Activated naive CD4-positive, alpha-beta T cell treated with anti-CD3 and anti-CD28 coated beads, Interleukin-2, amount 50 U/mL, for 24 hours (primary cell): Measurements from ENCODE around the gene ACBD4.

Source experiments
- H3K27ac Mint-ChIP-seq: one replicate; pipeline ENCODE4 v1.8.0; 2021; ENCODE audit warnings: mild to moderate bottlenecking, mixed read lengths
- H3K27me3 Mint-ChIP-seq: one replicate; pipeline ENCODE4 v1.8.0; 2021; ENCODE audit warnings: mixed read lengths
- H3K36me3 Mint-ChIP-seq: one replicate; pipeline ENCODE4 v1.8.0; 2021; ENCODE audit warnings: mixed read lengths
- H3K4me1 Mint-ChIP-seq: one replicate; pipeline ENCODE4 v1.8.0; 2021; ENCODE audit warnings: mixed read lengths
- H3K4me3 Mint-ChIP-seq: one replicate; pipeline ENCODE4 v1.8.0; 2021; ENCODE audit warnings: mild to moderate bottlenecking, mixed read lengths
- H3K9me3 Mint-ChIP-seq: one replicate; pipeline ENCODE4 v1.8.0; 2021; ENCODE audit warnings: mixed read lengths

The ACBD4 gene

GRCh38 chr17:45112559-45113423, 22.7 kb upstream of the ACBD4 start:
- H3K9me3 Mint-ChIP-seq = no peaks in the 10 kb centered on the region
- H3K36me3 Mint-ChIP-seq = no peaks in the 10 kb centered on the region
- H3K27ac Mint-ChIP-seq = no peak overlapping the region
- no peaks in the 10 kb centered on the region for H3K4me1 Mint-ChIP-seq
- no peaks in the 10 kb centered on the region for H3K27me3 Mint-ChIP-seq
- no peak overlapping the region for H3K4me3 Mint-ChIP-seq

GRCh38 chr17:45113424-45113754, 22.1 kb upstream of the ACBD4 start:
- no peaks in the 10 kb centered on the region for H3K4me1 Mint-ChIP-seq
- no peaks in the 10 kb centered on the region for H3K27me3 Mint-ChIP-seq
- H3K36me3 Mint-ChIP-seq = no peaks in the 10 kb centered on the region
- H3K9me3 Mint-ChIP-seq = no peaks in the 10 kb centered on the region
- no peak overlapping the region for H3K4me3 Mint-ChIP-seq
- no peak overlapping the region for H3K27ac Mint-ChIP-seq

GRCh38 chr17:45114117-45114932, 21.2 kb upstream of the ACBD4 start:
- H3K9me3 Mint-ChIP-seq = no peaks in the 10 kb centered on the region
- no peaks in the 10 kb centered on the region for H3K36me3 Mint-ChIP-seq
- H3K27me3 Mint-ChIP-seq = no peaks in the 10 kb centered on the region

GRCh38 chr17:45115015-45115625, 20.4 kb upstream of the ACBD4 start:
- Mint-ChIP-seq H3K27ac (no peak overlapping the region), H3K36me3 (no peaks in the 10 kb centered on the region), H3K9me3 (no peaks in the 10 kb centered on the region), H3K4me1 (no peaks in the 10 kb centered on the region), H3K4me3 (no peak overlapping the region), H3K27me3 (no peaks in the 10 kb centered on the region)

More at GRCh38 chr17:45114117-45114932, 21.2 kb upstream of the ACBD4 start:
- Mint-ChIP-seq H3K4me3 (no peak overlapping the region), H3K27ac (no peak overlapping the region), H3K4me1 (no peaks in the 10 kb centered on the region)

GRCh38 chr17:45115871-45116270, 19.6 kb upstream of the ACBD4 start:
- H3K9me3 Mint-ChIP-seq = no peaks in the 10 kb centered on the region
- H3K27me3 Mint-ChIP-seq = no peaks in the 10 kb centered on the region
- no peak overlapping the region for H3K27ac Mint-ChIP-seq
- no peak overlapping the region for H3K4me3 Mint-ChIP-seq
- no peaks in the 10 kb centered on the region for H3K36me3 Mint-ChIP-seq
- H3K4me1 Mint-ChIP-seq = no peaks in the 10 kb centered on the region

- H3K4me3 Mint-ChIP-seq = no peak overlapping the region
- H3K27ac Mint-ChIP-seq = no peak overlapping the region
- H3K27me3 Mint-ChIP-seq = no peaks in the 10 kb centered on the region
- no peaks in the 10 kb centered on the region for H3K9me3 Mint-ChIP-seq
- no peaks in the 10 kb centered on the region for H3K4me1 Mint-ChIP-seq
- H3K36me3 Mint-ChIP-seq = no peaks in the 10 kb centered on the region
Measured at GRCh38 chr17:45116434-45117016, 19.0 kb upstream of the ACBD4 start.

- Mint-ChIP-seq H3K4me3 (no peak overlapping the region), H3K36me3 (no peaks in the 10 kb centered on the region), H3K4me1 (no peaks in the 10 kb centered on the region), H3K27me3 (no peaks in the 10 kb centered on the region), H3K9me3 (no peaks in the 10 kb centered on the region), H3K27ac (no peak overlapping the region)
Measured at GRCh38 chr17:45117334-45117733, 18.2 kb upstream of the ACBD4 start.

- H3K27ac Mint-ChIP-seq = no peak overlapping the region
- H3K4me1 Mint-ChIP-seq = no peaks in the 10 kb centered on the region
- no peak overlapping the region for H3K4me3 Mint-ChIP-seq
- no peaks in the 10 kb centered on the region for H3K36me3 Mint-ChIP-seq
- H3K9me3 Mint-ChIP-seq = no peaks in the 10 kb centered on the region
- H3K27me3 Mint-ChIP-seq = no peaks in the 10 kb centered on the region
Measured at GRCh38 chr17:45117848-45118646, 17.4 kb upstream of the ACBD4 start.

- H3K9me3 Mint-ChIP-seq = no peaks in the 10 kb centered on the region
- H3K36me3 Mint-ChIP-seq = no peaks in the 10 kb centered on the region
- no peaks in the 10 kb centered on the region for H3K4me1 Mint-ChIP-seq
- H3K27me3 Mint-ChIP-seq = no peaks in the 10 kb centered on the region
- no peak overlapping the region for H3K4me3 Mint-ChIP-seq
- no peak overlapping the region for H3K27ac Mint-ChIP-seq
Measured at GRCh38 chr17:45118691-45119090, 16.8 kb upstream of the ACBD4 start.

- no peaks in the 10 kb centered on the region for H3K27me3 Mint-ChIP-seq
- H3K4me1 Mint-ChIP-seq = no peaks in the 10 kb centered on the region
- H3K9me3 Mint-ChIP-seq = no peaks in the 10 kb centered on the region
- H3K36me3 Mint-ChIP-seq = no peaks in the 10 kb centered on the region
- no peak overlapping the region for H3K27ac Mint-ChIP-seq
- H3K4me3 Mint-ChIP-seq = no peak overlapping the region
Measured at GRCh38 chr17:45119964-45120363, 15.5 kb upstream of the ACBD4 start.

- Mint-ChIP-seq H3K27me3 (no peaks in the 10 kb centered on the region), H3K36me3 (no peaks in the 10 kb centered on the region), H3K27ac (no peak overlapping the region), H3K9me3 (no peaks in the 10 kb centered on the region), H3K4me1 (no peaks in the 10 kb centered on the region), H3K4me3 (no peak overlapping the region)
Measured at GRCh38 chr17:45120558-45120957, 14.9 kb upstream of the ACBD4 start.

- Mint-ChIP-seq H3K4me3 (no peak overlapping the region), H3K9me3 (no peaks in the 10 kb centered on the region), H3K27ac (no peak overlapping the region), H3K4me1 (no peaks in the 10 kb centered on the region), H3K27me3 (no peaks in the 10 kb centered on the region), H3K36me3 (no peaks in the 10 kb centered on the region)
Measured at GRCh38 chr17:45121055-45121454, 14.4 kb upstream of the ACBD4 start.

GRCh38 chr17:45123076-45123770, 12.3 kb upstream of the ACBD4 start:
- no peak overlapping the region for H3K27ac Mint-ChIP-seq

GRCh38 chr17:45123930-45124796, 11.3 kb upstream of the ACBD4 start:
- Mint-ChIP-seq H3K36me3 (no peaks in the 10 kb centered on the region), H3K27ac (no peak overlapping the region), H3K4me1 (no peaks in the 10 kb centered on the region), H3K27me3 (no peaks in the 10 kb centered on the region), H3K4me3 (no peak overlapping the region), H3K9me3 (no peaks in the 10 kb centered on the region)

More at GRCh38 chr17:45123076-45123770, 12.3 kb upstream of the ACBD4 start:
- H3K4me1 Mint-ChIP-seq = no peaks in the 10 kb centered on the region
- H3K27me3 Mint-ChIP-seq = no peaks in the 10 kb centered on the region
- no peaks in the 10 kb centered on the region for H3K36me3 Mint-ChIP-seq
- no peaks in the 10 kb centered on the region for H3K9me3 Mint-ChIP-seq
- no peak overlapping the region for H3K4me3 Mint-ChIP-seq
